T-cell (primary cell): ENCODE measurements around the gene FPR3. TPM values are rescaled to one million over a fixed set of nuclear protein-coding genes. Genes with fewer than 3 reads are reported as not detected.

Experiments used
- ATAC-seq, 4 experiments: fragments of 200-7000 bp in 3 of 4; fragments of 150-1000 bp in 1 of 4; cut with Tn5 transposase; replicated peaks in 1 of 4; 1 replicate in 3 of 4; 2 replicates in 1 of 4; pipeline ENCODE4 v1.10.0; 2021; ENCODE audit warnings: moderate library complexity in 3 of 4, mild to moderate bottlenecking in 2 of 4, moderate number of reproducible peaks in 1 of 4
- CTCF ChIA-PET, 2 donors: fragments of 300-600 bp; sonication (Branson Sonifier 250); formaldehyde crosslinking; loops; one replicate each; lab custom pipeline; 2022; ENCODE audit warnings: antibody characterized with exemption in 2 of 2; lab: Charles Lee
- POLR2A ChIA-PET, 2 donors: fragments of 300-600 bp; sonication (Branson Sonifier 250); formaldehyde crosslinking; loops; one replicate each; lab custom pipeline; 2022; ENCODE audit warnings: antibody characterized with exemption in 2 of 2; lab: Charles Lee
- DNase-seq, 35 experiments: peaks; one replicate each; pipeline versions ENCODE4 v3.0.0 to v3.0.0-alpha.2; 2013 to 2023
- H3K27ac ChIP-seq: one replicate; pipeline ENCODE4 v1.5.1; 2013; ENCODE audit warnings: low read length
- H3K27me3 ChIP-seq, 2 experiments: replicated peaks in 1 of 2; 1 replicate in 1 of 2; 2 replicates in 1 of 2; pipeline versions ENCODE4 v1.6.1 to v1.7.0; 2013; ENCODE audit warnings: low read length in 1 of 2, mixed read lengths in 1 of 2; ENCODE audit not compliant: control insufficient read depth in 2 of 2, insufficient read depth in 2 of 2; ENCODE audit errors: extremely low read depth in 1 of 2
- H3K36me3 ChIP-seq, 2 donors: 1 replicate in 1 of 2; 2 replicates in 1 of 2; pipeline versions ENCODE4 v1.6.1 to v1.7.0; 2013; ENCODE audit warnings: low read length in 1 of 2; ENCODE audit not compliant: control insufficient read depth in 2 of 2, insufficient read depth in 1 of 2; ENCODE audit errors: extremely low read depth in 1 of 2
- H3K4me1 ChIP-seq, 2 experiments: 1 replicate in 1 of 2; 2 replicates in 1 of 2; pipeline versions ENCODE4 v1.6.1 to v1.7.0; 2013; ENCODE audit warnings: low read length in 2 of 2, mixed read lengths in 1 of 2; ENCODE audit not compliant: insufficient read depth in 2 of 2, control insufficient read depth in 1 of 2; ENCODE audit errors: extremely low read depth in 1 of 2
- H3K4me3 ChIP-seq, 2 donors: 1 replicate in 1 of 2; 2 replicates in 1 of 2; pipeline versions ENCODE4 v1.5.1 to v1.7.0; 2013; ENCODE audit warnings: mild to moderate bottlenecking in 2 of 2, low read length in 1 of 2, moderate library complexity in 1 of 2; ENCODE audit not compliant: control insufficient read depth in 1 of 2; ENCODE audit errors: extremely low read depth in 1 of 2
- H3K9me3 ChIP-seq: 2 replicates; pipeline ENCODE4 v1.7.0; 2013
- H3K27ac Mint-ChIP-seq, 2 donors: one replicate each; pipeline ENCODE4 v1.8.0; 2020 to 2021; ENCODE audit warnings: mild to moderate bottlenecking in 2 of 2, mixed read lengths in 2 of 2
- H3K27me3 Mint-ChIP-seq, 2 donors: one replicate each; pipeline ENCODE4 v1.8.0; 2021 to 2022; ENCODE audit warnings: mixed read lengths in 2 of 2
- H3K36me3 Mint-ChIP-seq: one replicate; pipeline ENCODE4 v1.8.0; 2021; ENCODE audit warnings: mixed read lengths
- H3K4me1 Mint-ChIP-seq, 3 donors: one replicate each; pipeline ENCODE4 v1.8.0; 2020 to 2022; ENCODE audit warnings: mixed read lengths in 3 of 3, mild to moderate bottlenecking in 1 of 3
- H3K4me3 Mint-ChIP-seq, 3 donors: one replicate each; pipeline ENCODE4 v1.8.0; 2020 to 2022; ENCODE audit warnings: mild to moderate bottlenecking in 3 of 3, mixed read lengths in 3 of 3, moderate library complexity in 3 of 3
- H3K9me3 Mint-ChIP-seq, 3 donors: one replicate each; pipeline ENCODE4 v1.8.0; 2020 to 2022; ENCODE audit warnings: mixed read lengths in 3 of 3
- WGBS: methylation state at CpG from one replicate; pipeline ENCODE4 v1.1.5; 2013; ENCODE audit warnings: missing lambda C conversion rate; ENCODE audit not compliant: insufficient coverage; 5-methylcytosine and 5-hydroxymethylcytosine counted together
- total RNA-seq, 35 experiments: library from RNA in 6 of 35; stranded (reverse) in 6 of 35; fragments of 120-200 nt in 1 of 35; gene quantifications; one replicate each; pipeline versions ENCODE4 v1.2.1 to v1.2.4 and lab custom pipeline; 2013 to 2026

The FPR3 gene
- total RNA-seq, 5 donors from 2014 or later (not counting 1 experiment from before 2014, with no cell fraction given), result 0.20 TPM; not detected in 4

- ChIA-PET CTCF (no interaction called here), POLR2A (no interaction called here)
- no peak for ATAC-seq
- no peaks in the 10 kb centered on the region for H3K36me3 ChIP-seq
- no peaks in the 10 kb centered on the region for H3K9me3 ChIP-seq
- H3K4me3 ChIP-seq, result no peak overlapping the region
- H3K27ac ChIP-seq, result no peak overlapping the region
- H3K4me3 Mint-ChIP-seq, result no peak overlapping the region
- peaks cover 4 to 22% (median 11%) of the 10 kb centered on the region in 3 donors for H3K9me3 Mint-ChIP-seq
- no CpG with 5 or more reads among the region's 2 CpGs for WGBS
- H3K36me3 Mint-ChIP-seq, result no peaks in the 10 kb centered on the region
- H3K4me1 ChIP-seq, result no peaks in the 10 kb centered on the region
- no peak for DNase-seq
- H3K27me3 Mint-ChIP-seq, result peaks cover 8 to 11% of the 10 kb centered on the region in 2 donors
- no peak overlapping the region for H3K27ac Mint-ChIP-seq
- peaks cover 0 to 6% of the 10 kb centered on the region in 2 experiments for H3K27me3 ChIP-seq
- no peaks in the 10 kb centered on the region for H3K4me1 Mint-ChIP-seq
These were observed 6.9 kb upstream of the FPR3 start for GRCh38 chr19:51788029-51788428.

GRCh38 chr19:51789061-51789795 is 5.7 kb upstream of the FPR3 start:
- H3K36me3 ChIP-seq, result no peaks in the 10 kb centered on the region
- no peaks in the 10 kb centered on the region for H3K36me3 Mint-ChIP-seq
- ChIA-PET CTCF (no interaction called here), POLR2A (no interaction called here)
- peaks cover 0 to 6% of the 10 kb centered on the region in 2 experiments for H3K27me3 ChIP-seq
- ATAC-seq, result no peak
- no peak overlapping the region for H3K27ac Mint-ChIP-seq
- no peak overlapping the region for H3K4me3 ChIP-seq
- 63% methylated on average over 2 of the region's 6 CpGs for WGBS
- H3K27ac ChIP-seq, result no peak overlapping the region
- H3K4me1 ChIP-seq, result no peaks in the 10 kb centered on the region
- H3K9me3 Mint-ChIP-seq, result peaks cover 4 to 29% (median 16%) of the 10 kb centered on the region in 3 donors
- no peak for DNase-seq
- H3K4me1 Mint-ChIP-seq, result no peaks in the 10 kb centered on the region
- H3K27me3 Mint-ChIP-seq, result peaks cover 8 to 15% of the 10 kb centered on the region in 2 donors
- H3K4me3 Mint-ChIP-seq, result no peak overlapping the region
- H3K9me3 ChIP-seq, result no peaks in the 10 kb centered on the region

- no peak overlapping the region for H3K27ac ChIP-seq
- WGBS, result no CpG with 5 or more reads among the region's 2 CpGs
- no peaks in the 10 kb centered on the region for H3K4me1 Mint-ChIP-seq
- peaks cover 0 to 6% of the 10 kb centered on the region in 2 experiments for H3K27me3 ChIP-seq
- ATAC-seq, result no peak
- peaks cover 8 to 20% of the 10 kb centered on the region in 2 donors for H3K27me3 Mint-ChIP-seq
- CTCF ChIA-PET, result no interaction called here
- no peaks in the 10 kb centered on the region for H3K4me1 ChIP-seq
- no peak overlapping the region for H3K4me3 ChIP-seq
- H3K9me3 ChIP-seq, result no peaks in the 10 kb centered on the region
- DNase-seq, result no peak
- POLR2A ChIA-PET, result no interaction called here
- H3K4me3 Mint-ChIP-seq, result no peak overlapping the region
- no peak overlapping the region for H3K27ac Mint-ChIP-seq
- H3K36me3 Mint-ChIP-seq, result no peaks in the 10 kb centered on the region
- H3K9me3 Mint-ChIP-seq, result peaks cover 4 to 29% (median 24%) of the 10 kb centered on the region in 3 donors
- H3K36me3 ChIP-seq, result no peaks in the 10 kb centered on the region
These were observed 2.0 kb upstream of the FPR3 start for GRCh38 chr19:51792932-51793331.

GRCh38 chr19:51793994-51794393 is 963 bp upstream of the FPR3 start:
- H3K36me3 Mint-ChIP-seq, result no peaks in the 10 kb centered on the region
- no peaks in the 10 kb centered on the region for H3K9me3 ChIP-seq
- H3K4me1 ChIP-seq, result no peaks in the 10 kb centered on the region
- 100% methylated on average over 1 of the region's 2 CpGs for WGBS
- H3K4me1 Mint-ChIP-seq, result no peaks in the 10 kb centered on the region
- no peak for DNase-seq
- peaks cover 6 to 31% (median 30%) of the 10 kb centered on the region in 3 donors for H3K9me3 Mint-ChIP-seq
- no peak for ATAC-seq
- peaks cover 0 to 7% of the 10 kb centered on the region in 2 experiments for H3K27me3 ChIP-seq
- H3K36me3 ChIP-seq, result no peaks in the 10 kb centered on the region
- peaks cover 8 to 16% of the 10 kb centered on the region in 2 donors for H3K27me3 Mint-ChIP-seq
- H3K27ac Mint-ChIP-seq, result no peak overlapping the region
- H3K4me3 ChIP-seq, result no peak overlapping the region
- no peak overlapping the region for H3K27ac ChIP-seq
- no peak overlapping the region for H3K4me3 Mint-ChIP-seq
- ChIA-PET CTCF (no interaction called here), POLR2A (no interaction called here)

GRCh38 chr19:51796195-51796679 is 1.3 kb downstream of the FPR3 start:
- WGBS, result 78% methylated on average over 4 of the region's 8 CpGs
- Mint-ChIP-seq H3K9me3 (peaks cover 10 to 35% (median 25%) of the 10 kb centered on the region in 3 donors), H3K36me3 (no peaks in the 10 kb centered on the region), H3K4me3 (no peak overlapping the region), H3K27ac (no peak overlapping the region), H3K27me3 (peaks cover 11 to 21% of the 10 kb centered on the region in 2 donors), H3K4me1 (no peaks in the 10 kb centered on the region)
- peaks cover 0 to 16% of the 10 kb centered on the region in 2 experiments for H3K27me3 ChIP-seq
- H3K36me3 ChIP-seq, result no peaks in the 10 kb centered on the region
- H3K27ac ChIP-seq, result no peak overlapping the region
- H3K4me3 ChIP-seq, result no peak overlapping the region
- H3K9me3 ChIP-seq, result no peaks in the 10 kb centered on the region
- no peak for DNase-seq
- ChIA-PET CTCF (no interaction called here), POLR2A (no interaction called here)
- no peak for ATAC-seq
- no peaks in the 10 kb centered on the region for H3K4me1 ChIP-seq

GRCh38 chr19:51797480-51797879 is 2.5 kb downstream of the FPR3 start:
- peaks cover 10 to 21% of the 10 kb centered on the region in 2 donors for H3K27me3 Mint-ChIP-seq
- no peak for DNase-seq
- Histone ChIP-seq H3K27ac (no peak overlapping the region), H3K36me3 (no peaks in the 10 kb centered on the region), H3K4me1 (no peaks in the 10 kb centered on the region), H3K4me3 (no peak overlapping the region), H3K9me3 (no peaks in the 10 kb centered on the region), H3K27me3 (peaks cover 0 to 16% of the 10 kb centered on the region in 2 experiments)
- H3K27ac Mint-ChIP-seq, result no peak overlapping the region
- ChIA-PET CTCF (no interaction called here), POLR2A (no interaction called here)
- no peaks in the 10 kb centered on the region for H3K36me3 Mint-ChIP-seq
- H3K9me3 Mint-ChIP-seq, result peaks cover 10 to 26% (median 18%) of the 10 kb centered on the region in 3 donors
- no CpG with 5 or more reads among the region's 5 CpGs for WGBS
- H3K4me1 Mint-ChIP-seq, result no peaks in the 10 kb centered on the region
- no peak for ATAC-seq
- no peak overlapping the region for H3K4me3 Mint-ChIP-seq
